SK-N-SH (cell line): ENCODE measurements around the gene CA9. TPM values are rescaled to one million over a fixed set of nuclear protein-coding genes. Genes with fewer than 3 reads are reported as not detected.

Source experiments
- CTCF ChIA-PET: fragments of 300-600, 350-600 bp; formaldehyde crosslinking; extraction: SDS; loops from one replicate; lab custom pipeline; 2021; lab: Yijun Ruan, JAX
- POLR2A ChIA-PET: fragments of 350-600 bp; sonication (Branson Sonifier 250); formaldehyde crosslinking; extraction: SDS; loops from one replicate; lab custom pipeline; 2020; ENCODE audit warnings: antibody characterized with exemption, inconsistent platforms; lab: Yijun Ruan, JAX
- DNase-seq: peaks from one replicate; pipeline ENCODE4 v3.0.0; 2012
- H2AFZ ChIP-seq: fragments of 200-600 bp; sonication (generic); 2 replicates; pipeline ENCODE4 v1.8.1; 2016; ENCODE audit warnings: antibody characterized with exemption, mild to moderate bottlenecking, low read depth
- H3F3A ChIP-seq: fragments of 200-600 bp; sonication (generic); replicated peaks from 2 replicates; pipeline ENCODE3; 2016; ENCODE audit warnings: antibody characterized with exemption, mild to moderate bottlenecking; ENCODE audit not compliant: insufficient read depth
- H3K27ac ChIP-seq, 2 experiments: fragments of 200-500 bp in 1 of 2; fragments of 200-600 bp in 1 of 2; sonication (Bioruptor generic) in 1 of 2; sonication (generic), shearing (Covaris generic) in 1 of 2; 2 replicates each; pipeline versions ENCODE4 v1.5.1 to v1.6.1; 2014 to 2016; ENCODE audit warnings: low read depth in 2 of 2, inconsistent platforms in 1 of 2, low read length in 1 of 2, mild to moderate bottlenecking in 1 of 2, mixed read lengths in 1 of 2
- H3K27me3 ChIP-seq: fragments of 200-600 bp; sonication (generic), shearing (Covaris generic); 2 replicates; pipeline ENCODE4 v1.6.1; 2016; ENCODE audit warnings: mixed run types; ENCODE audit not compliant: insufficient read depth
- H3K36me3 ChIP-seq, 2 experiments: fragments of 200-500 bp in 1 of 2; fragments of 200-600 bp in 1 of 2; sonication (Bioruptor generic) in 1 of 2; sonication (generic) in 1 of 2; replicated peaks in 1 of 2; 2 replicates each; pipeline versions ENCODE3 to v1.5.1; 2014 to 2016; ENCODE audit warnings: low read length in 1 of 2, mild to moderate bottlenecking in 1 of 2; ENCODE audit not compliant: insufficient read depth in 2 of 2, control insufficient read depth in 1 of 2
- H3K4me1 ChIP-seq, 2 experiments: fragments of 200-500 bp in 1 of 2; fragments of 200-600 bp in 1 of 2; sonication (Bioruptor generic) in 1 of 2; sonication (generic), shearing (Covaris generic) in 1 of 2; 2 replicates each; pipeline versions ENCODE4 v1.5.1 to v1.6.1; 2014 to 2016; ENCODE audit warnings: low read depth in 1 of 2, low read length in 1 of 2, mixed run types in 1 of 2; ENCODE audit not compliant: insufficient read depth in 2 of 2, control insufficient read depth in 1 of 2
- H3K4me2 ChIP-seq: fragments of 200-600 bp; sonication (generic), shearing (Covaris generic); 2 replicates; pipeline ENCODE4 v1.6.1; 2017; ENCODE audit warnings: mixed run types
- H3K4me3 ChIP-seq, 2 experiments: fragments of 200-500 bp in 1 of 2; fragments of 200-600 bp in 1 of 2; sonication (Bioruptor generic) in 1 of 2; sonication (generic), shearing (Covaris generic) in 1 of 2; 2 replicates each; pipeline versions ENCODE4 v1.5.1 to v1.8.1; 2014 to 2016; ENCODE audit warnings: low read depth in 2 of 2, inconsistent platforms in 1 of 2, low read length in 1 of 2, mild to moderate bottlenecking in 1 of 2, mixed read lengths in 1 of 2, moderate library complexity in 1 of 2
- H3K79me2 ChIP-seq: fragments of 200-600 bp; sonication (generic); 2 replicates; pipeline ENCODE4 v1.8.1; 2017; ENCODE audit warnings: mild to moderate bottlenecking; ENCODE audit not compliant: insufficient read depth
- H3K9ac ChIP-seq: fragments of 200-600 bp; sonication (generic); 2 replicates; pipeline ENCODE4 v1.6.1; 2017; ENCODE audit warnings: mixed run types
- H3K9me2 ChIP-seq: fragments of 200-600 bp; sonication (generic); 2 replicates; pipeline ENCODE4 v1.6.1; 2017; ENCODE audit warnings: mixed run types
- H3K9me3 ChIP-seq: fragments of 200-600 bp; sonication (generic); 2 replicates; pipeline ENCODE4 v1.6.1; 2017; ENCODE audit warnings: mixed run types, mild to moderate bottlenecking, moderate library complexity
- H4K20me1 ChIP-seq: fragments of 200-600 bp; sonication (generic); 2 replicates; pipeline ENCODE4 v1.6.1; 2017; ENCODE audit warnings: mild to moderate bottlenecking, mixed run types; ENCODE audit not compliant: insufficient read depth
- EP300 ChIP-seq, 2 experiments: IDR thresholded peaks; 2 replicates each; pipeline versions ENCODE4 v1.4.0 to v1.6.1; 2012; ENCODE audit warnings: borderline replicate concordance in 1 of 2, low read depth in 1 of 2, low read length in 1 of 2
- EZH2phosphoT487 ChIP-seq: fragments of 200-600 bp; sonication (generic); IDR thresholded peaks from 2 replicates; pipeline ENCODE4 v1.6.1; 2017; ENCODE audit warnings: low read depth, mixed run types, mild to moderate bottlenecking, antibody characterized with exemption, moderate library complexity, borderline replicate concordance
- GATA2 ChIP-seq: sonication (generic); formaldehyde crosslinking; IDR thresholded peaks from 2 replicates; pipeline ENCODE4 v1.5.0; 2020; ENCODE audit warnings: mild to moderate bottlenecking, missing genetic modification reagents
- JUND ChIP-seq: IDR thresholded peaks from 2 replicates; pipeline ENCODE4 v1.4.0; 2012
- MAX ChIP-seq: IDR thresholded peaks from 2 replicates; pipeline ENCODE4 v1.4.0; 2012; ENCODE audit warnings: low read depth
- MXI1 ChIP-seq: IDR thresholded peaks from 2 replicates; pipeline ENCODE4 v1.6.1; 2012; ENCODE audit warnings: mild to moderate bottlenecking, low read depth, low read length, improper control_type of control experiment
- NRF1 ChIP-seq: IDR thresholded peaks from 2 replicates; pipeline ENCODE4 v1.6.1; 2012; ENCODE audit warnings: low read depth, mild to moderate bottlenecking, low read length
- POLR2AphosphoS5 ChIP-seq: IDR thresholded peaks from 2 replicates; pipeline ENCODE4 v1.6.1; 2012; ENCODE audit warnings: low read depth, low read length
- RAD21 ChIP-seq: IDR thresholded peaks from 2 replicates; pipeline ENCODE4 v1.6.1; 2012; ENCODE audit warnings: mild to moderate bottlenecking, low read length
- RCOR1 ChIP-seq: fragments of 150-350 bp; IDR thresholded peaks from 2 replicates; pipeline ENCODE4 v1.6.1; 2017; ENCODE audit warnings: antibody characterized with exemption, low read length
- REST ChIP-seq: IDR thresholded peaks from 2 replicates; pipeline ENCODE4 v1.6.1; 2012; ENCODE audit warnings: mild to moderate bottlenecking, low read depth, low read length, moderate library complexity
- SIN3A ChIP-seq: IDR thresholded peaks from 2 replicates; pipeline ENCODE4 v1.6.1; 2012; ENCODE audit warnings: low read depth, mild to moderate bottlenecking, low read length, moderate library complexity, borderline replicate concordance
- SMC3 ChIP-seq: IDR thresholded peaks from 2 replicates; pipeline ENCODE4 v1.6.1; 2012; ENCODE audit warnings: low read depth, low read length, improper control_type of control experiment
- TAF1 ChIP-seq: IDR thresholded peaks from 2 replicates; pipeline ENCODE4 v1.6.1; 2012; ENCODE audit warnings: low read depth, mild to moderate bottlenecking, low read length, moderate library complexity, borderline replicate concordance
- TCF12 ChIP-seq: IDR thresholded peaks from 2 replicates; pipeline ENCODE4 v1.4.0; 2012
- YY1 ChIP-seq: IDR thresholded peaks from 2 replicates; pipeline ENCODE4 v1.4.0; 2012; ENCODE audit warnings: low read depth, mild to moderate bottlenecking
- ZBTB33 ChIP-seq: IDR thresholded peaks from 2 replicates; pipeline ENCODE4 v1.4.0; 2012; ENCODE audit warnings: low read depth, borderline replicate concordance
- WGBS: methylation state at CpG from one replicate; pipeline ENCODE4 v1.1.6; 2017; ENCODE audit warnings: low lambda C conversion rate; 5-methylcytosine and 5-hydroxymethylcytosine counted together
- polyA plus RNA-seq, 3 experiments: library from polyadenylated mRNA; depleted of rRNA; stranded (reverse); fragments of >200 nt; gene quantifications; 2 replicates each; pipeline ENCODE4 v1.2.3, GENCODE V29; 2012
- TF ChIP-seq, protein P1 (sequence below): fragments of 200-600 bp; sonication (generic); IDR thresholded peaks from 2 replicates; pipeline ENCODE4 v1.6.1; 2017; ENCODE audit warnings: antibody characterized with exemption, mild to moderate bottlenecking, moderate library complexity

Gene CA9
- polyA plus RNA-seq, 1 of the 3 experiments (the other 2 are of a cell fraction), result 1.4 TPM

GRCh38 chr9:35657546-35658136, 16.1 kb upstream of the CA9 start, which contains the start of gene RMRP (continued):
- TF ChIP-seq ZBTB33 (no peak), RCOR1 (no peak), MAX (peak; percentile 99), SIN3A (peak; percentile 95)
- TF ChIP-seq, all 33 proteins: peak for 16

DNA sequence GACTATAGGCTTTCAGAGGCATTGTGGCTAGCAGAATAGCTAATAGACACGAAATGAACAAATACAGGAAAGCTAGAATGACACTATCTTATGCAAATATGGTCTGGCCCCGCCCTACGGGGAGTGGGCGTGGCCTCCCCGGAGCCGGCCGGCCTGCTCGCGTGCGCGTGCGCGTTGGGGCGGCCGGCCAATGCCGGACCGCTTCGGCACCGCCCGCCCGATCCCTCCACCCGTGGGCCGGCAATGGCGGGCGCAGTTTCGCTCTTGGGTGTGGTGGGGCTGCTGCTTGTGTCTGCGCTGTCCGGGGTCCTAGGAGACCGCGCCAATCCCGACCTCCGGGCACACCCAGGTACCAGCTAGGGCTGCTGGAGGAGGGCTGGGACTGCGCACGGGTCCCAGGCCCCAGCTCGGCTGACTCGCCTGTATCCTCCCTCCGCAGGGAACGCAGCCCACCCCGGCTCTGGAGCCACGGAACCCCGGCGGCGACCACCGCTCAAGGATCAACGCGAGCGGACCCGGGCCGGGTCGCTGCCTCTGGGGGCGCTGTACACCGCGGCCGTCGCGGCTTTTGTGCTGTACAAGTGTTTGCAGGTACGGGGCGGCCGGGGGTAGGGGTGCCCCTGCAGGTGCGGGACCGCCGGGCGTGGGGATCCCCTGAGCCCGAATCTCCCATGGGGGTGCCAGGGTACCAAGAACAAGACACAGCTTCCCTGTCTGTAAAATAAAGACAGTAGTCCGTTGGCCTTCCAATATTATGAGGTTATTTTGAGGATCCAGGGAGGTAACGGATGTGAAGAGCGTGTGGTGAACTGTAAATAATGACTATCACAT, 15.4 kb upstream of the CA9 start, which contains the start of gene CCDC107:
TSS of gene CCDC107 (plus strand) at position 156 of the 831 bp plus-strand sequence. CDS start at position 244, 88 bp downstream.
- peak; percentile 98 for DNase-seq
- peak within 1 kb of the TSS; percentile 71 for H2AFZ ChIP-seq
- WGBS, result 0% methylated on average over 14 of the region's 67 CpGs
- no peaks in the 10 kb centered on the region for H4K20me1 ChIP-seq
- peaks cover 27% of the 10 kb centered on the region for H3F3A ChIP-seq
- H3K4me2 ChIP-seq, result peak within 1 kb of the TSS; percentile 80
- peak within 1 kb of the TSS; percentile 97 to 98 for H3K27ac ChIP-seq
- ChIA-PET CTCF (interaction anchor here (0.6 to 6.0 kb wide), 44 partner anchors 8 to 578 kb away, joined by 3 to 86 read pairs (median 4); partner anchors contain the start of genes CA9, CD72, CREB3 and FANCG), POLR2A (interaction anchor here (0.8 to 3.8 kb wide), 7 partner anchors 11 to 562 kb away, joined by 3 to 20 read pairs (median 3); partner anchors contain the start of genes CREB3, PIGO and TLN1)
- peak within 1 kb of the TSS; percentile 88 for H3K9ac ChIP-seq
- no peaks in the 10 kb centered on the region for H3K9me2 ChIP-seq
- peaks cover 0 to 11% of the 10 kb centered on the region in 2 experiments for H3K36me3 ChIP-seq
- H3K27me3 ChIP-seq, result no peaks in the 10 kb centered on the region
- peaks cover 22% of the 10 kb centered on the region for H3K79me2 ChIP-seq
- no peak; the same call in 1 of the 2 replicates for TF ChIP-seq SMC3
- TF ChIP-seq, protein P1, sequence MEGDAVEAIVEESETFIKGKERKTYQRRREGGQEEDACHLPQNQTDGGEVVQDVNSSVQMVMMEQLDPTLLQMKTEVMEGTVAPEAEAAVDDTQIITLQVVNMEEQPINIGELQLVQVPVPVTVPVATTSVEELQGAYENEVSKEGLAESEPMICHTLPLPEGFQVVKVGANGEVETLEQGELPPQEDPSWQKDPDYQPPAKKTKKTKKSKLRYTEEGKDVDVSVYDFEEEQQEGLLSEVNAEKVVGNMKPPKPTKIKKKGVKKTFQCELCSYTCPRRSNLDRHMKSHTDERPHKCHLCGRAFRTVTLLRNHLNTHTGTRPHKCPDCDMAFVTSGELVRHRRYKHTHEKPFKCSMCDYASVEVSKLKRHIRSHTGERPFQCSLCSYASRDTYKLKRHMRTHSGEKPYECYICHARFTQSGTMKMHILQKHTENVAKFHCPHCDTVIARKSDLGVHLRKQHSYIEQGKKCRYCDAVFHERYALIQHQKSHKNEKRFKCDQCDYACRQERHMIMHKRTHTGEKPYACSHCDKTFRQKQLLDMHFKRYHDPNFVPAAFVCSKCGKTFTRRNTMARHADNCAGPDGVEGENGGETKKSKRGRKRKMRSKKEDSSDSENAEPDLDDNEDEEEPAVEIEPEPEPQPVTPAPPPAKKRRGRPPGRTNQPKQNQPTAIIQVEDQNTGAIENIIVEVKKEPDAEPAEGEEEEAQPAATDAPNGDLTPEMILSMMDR, result peak; percentile 65
- TF ChIP-seq SIN3A, result 0 out of 2 replicates have a peak, but pooled peaks have one; percentile 59
- TF ChIP-seq JUND, result no peak
- no peak for TF ChIP-seq GATA2 (CRISPR knock-in tag)
- TF ChIP-seq EZH2phosphoT487, result no peak
- peak; percentile 25; the same call in 1 of the 2 replicates for TF ChIP-seq RAD21
- peak; percentile 84 for TF ChIP-seq YY1
- TF ChIP-seq POLR2AphosphoS5, result peak; percentile 72
- no peak; the same call in 1 of the 2 replicates for TF ChIP-seq TCF12
- TF ChIP-seq TAF1, result peak; percentile 81
- 0 out of 2 replicates have a peak, but pooled peaks have one; percentile 41 for TF ChIP-seq REST
- no peak for TF ChIP-seq MXI1
- no peak for TF ChIP-seq EP300 (IDR thresholded peaks at IDR 0.05; ENCODE audit: borderline replicate concordance in 1 of 2, low read depth in 1 of 2, low read length in 1 of 2)
- TF ChIP-seq NRF1, result peak; percentile 88
- H3K9me3 ChIP-seq, result no peaks in the 10 kb centered on the region
- peaks cover 0 to 14% of the 10 kb centered on the region in 2 experiments; a peak in 1 of 4 replicates for H3K4me1 ChIP-seq
- H3K4me3 ChIP-seq, result peak within 1 kb of the TSS; percentile 70 to 82
